MM.1S (cell line): ENCODE results near the gene THOC1.

ENCODE experiments used
- EZH2phosphoT487 ChIP-seq: fragments of 300-600 bp; sonication (generic); IDR thresholded peaks from 2 replicates; pipeline ENCODE4 v1.6.1; 2018; ENCODE audit warnings: antibody characterized with exemption, low read length
- TF ChIP-seq, protein P1 (sequence below): fragments of 300-600 bp; sonication (generic); IDR thresholded peaks from 2 replicates; pipeline ENCODE4 v1.5.1; 2016; ENCODE audit warnings: antibody characterized with exemption, low read length, mixed read lengths

DNA sequence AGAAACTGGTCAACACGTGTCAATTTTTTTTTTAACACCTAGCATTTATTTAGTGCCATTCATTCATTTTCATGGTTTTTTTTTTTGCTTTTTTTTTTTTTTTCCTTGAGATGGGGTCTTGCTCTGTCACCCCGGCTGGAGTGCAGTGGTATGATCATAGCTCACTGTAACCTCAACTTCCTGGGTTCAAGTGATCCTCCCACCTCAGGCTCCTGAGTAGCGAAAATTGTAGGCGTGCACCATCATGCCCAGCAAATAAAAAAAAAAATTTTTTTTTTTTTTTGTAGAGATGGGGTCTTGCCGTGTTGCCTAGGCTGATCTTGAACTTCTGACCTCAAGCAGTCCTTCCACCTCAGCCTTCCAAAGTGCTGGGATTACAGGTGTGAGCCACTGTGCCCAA is 88.3 kb downstream of the THOC1 start:
- TF ChIP-seq, protein P1, sequence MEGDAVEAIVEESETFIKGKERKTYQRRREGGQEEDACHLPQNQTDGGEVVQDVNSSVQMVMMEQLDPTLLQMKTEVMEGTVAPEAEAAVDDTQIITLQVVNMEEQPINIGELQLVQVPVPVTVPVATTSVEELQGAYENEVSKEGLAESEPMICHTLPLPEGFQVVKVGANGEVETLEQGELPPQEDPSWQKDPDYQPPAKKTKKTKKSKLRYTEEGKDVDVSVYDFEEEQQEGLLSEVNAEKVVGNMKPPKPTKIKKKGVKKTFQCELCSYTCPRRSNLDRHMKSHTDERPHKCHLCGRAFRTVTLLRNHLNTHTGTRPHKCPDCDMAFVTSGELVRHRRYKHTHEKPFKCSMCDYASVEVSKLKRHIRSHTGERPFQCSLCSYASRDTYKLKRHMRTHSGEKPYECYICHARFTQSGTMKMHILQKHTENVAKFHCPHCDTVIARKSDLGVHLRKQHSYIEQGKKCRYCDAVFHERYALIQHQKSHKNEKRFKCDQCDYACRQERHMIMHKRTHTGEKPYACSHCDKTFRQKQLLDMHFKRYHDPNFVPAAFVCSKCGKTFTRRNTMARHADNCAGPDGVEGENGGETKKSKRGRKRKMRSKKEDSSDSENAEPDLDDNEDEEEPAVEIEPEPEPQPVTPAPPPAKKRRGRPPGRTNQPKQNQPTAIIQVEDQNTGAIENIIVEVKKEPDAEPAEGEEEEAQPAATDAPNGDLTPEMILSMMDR, result no peak
- TF ChIP-seq EZH2phosphoT487, result no peak
